WTC11 (cell line): ENCODE data around the gene VPS4A. TPM values are rescaled to one million over a fixed set of nuclear protein-coding genes. Genes with fewer than 3 reads are reported as not detected.

Source experiments
- ATAC-seq: fragments of 200-7000 bp; cut with Tn5 transposase; 2 replicates; pipeline ENCODE4 v1.10.0; 2021; ENCODE audit warnings: mild to moderate bottlenecking, moderate library complexity
- CTCF ChIA-PET: fragments of 300-600 bp; sonication (Branson Sonifier 250); formaldehyde crosslinking; loops from one replicate; lab custom pipeline; 2021; ENCODE audit warnings: antibody characterized with exemption; lab: Charles Lee
- POLR2A ChIA-PET: fragments of 350-600 bp; sonication (Branson Sonifier 250); formaldehyde crosslinking; loops from one replicate; lab custom pipeline; 2021; ENCODE audit warnings: antibody characterized with exemption; lab: Charles Lee
- DNase-seq: peaks from one replicate; pipeline ENCODE4 v3.0.0; 2021; ENCODE audit warnings: low spot score
- H3K27ac Mint-ChIP-seq: 2 replicates; pipeline ENCODE4 v1.8.0; 2021; ENCODE audit warnings: mixed read lengths
- H3K27me3 Mint-ChIP-seq: 2 replicates; pipeline ENCODE4 v1.8.0; 2021; ENCODE audit warnings: low read depth, mild to moderate bottlenecking, moderate library complexity, mixed read lengths
- H3K36me3 Mint-ChIP-seq: 2 replicates; pipeline ENCODE4 v1.8.0; 2021; ENCODE audit warnings: mixed read lengths
- H3K4me1 Mint-ChIP-seq: 2 replicates; pipeline ENCODE4 v1.8.0; 2022; ENCODE audit warnings: mixed read lengths
- H3K4me3 Mint-ChIP-seq: 2 replicates; pipeline ENCODE4 v1.8.0; 2021; ENCODE audit warnings: mild to moderate bottlenecking, moderate library complexity, mixed read lengths
- H3K9me3 Mint-ChIP-seq: 2 replicates; pipeline ENCODE4 v1.8.0; 2021; ENCODE audit warnings: mixed read lengths
- ATF1 ChIP-seq: sonication (generic); formaldehyde crosslinking; IDR thresholded peaks from 2 replicates; pipeline ENCODE4 v1.8.1; 2023; ENCODE audit warnings: mild to moderate bottlenecking, moderate library complexity, missing genetic modification reagents
- CBFB ChIP-seq: sonication (generic); formaldehyde crosslinking; IDR thresholded peaks from 2 replicates; pipeline ENCODE4 v1.8.1; 2022; ENCODE audit warnings: mild to moderate bottlenecking, low read depth, missing genetic modification reagents
- CDX4 ChIP-seq: fragments of 250-450 bp; sonication (Bioruptor Pico); IDR thresholded peaks from 2 replicates; pipeline ENCODE4 v1.9.0; 2021; ENCODE audit warnings: moderate library complexity, mild to moderate bottlenecking, inconsistent platforms, borderline replicate concordance
- ESRRA ChIP-seq: sonication (generic); formaldehyde crosslinking; IDR thresholded peaks from 2 replicates; pipeline ENCODE4 v1.8.1; 2022; ENCODE audit warnings: mild to moderate bottlenecking, missing genetic modification reagents, borderline replicate concordance
- FOXJ3 ChIP-seq: sonication (generic); formaldehyde crosslinking; IDR thresholded peaks from 2 replicates; pipeline ENCODE4 v1.9.0; 2021; ENCODE audit warnings: missing genetic modification reagents, mild to moderate bottlenecking, borderline replicate concordance
- FOXK1 ChIP-seq: sonication (generic); formaldehyde crosslinking; IDR thresholded peaks from 2 replicates; pipeline ENCODE4 v1.8.0; 2022; ENCODE audit warnings: mild to moderate bottlenecking, moderate library complexity, missing genetic modification reagents
- GTF2I ChIP-seq: fragments of 250-450 bp; sonication (Bioruptor Pico); conservative IDR thresholded peaks from 2 replicates; pipeline ENCODE4 v1.4.0; 2021; ENCODE audit warnings: mild to moderate bottlenecking
- HMGXB4 ChIP-seq: sonication (generic); formaldehyde crosslinking; IDR thresholded peaks from 2 replicates; pipeline ENCODE4 v1.8.1; 2023; ENCODE audit warnings: mild to moderate bottlenecking, moderate library complexity, missing genetic modification reagents
- MYBL2 ChIP-seq: sonication (generic); formaldehyde crosslinking; IDR thresholded peaks from 2 replicates; pipeline ENCODE4 v1.8.1; 2023; ENCODE audit warnings: mild to moderate bottlenecking, moderate library complexity, missing genetic modification reagents
- NFATC4 ChIP-seq: fragments of 250-450 bp; sonication (Bioruptor Pico); IDR thresholded peaks from 2 replicates; pipeline ENCODE4 v1.9.0; 2021; ENCODE audit warnings: mild to moderate bottlenecking
- NR3C1 ChIP-seq: sonication (generic); formaldehyde crosslinking; conservative IDR thresholded peaks from 2 replicates; pipeline ENCODE4 v1.8.1; 2023; ENCODE audit warnings: low read depth, mild to moderate bottlenecking, missing genetic modification reagents
- PREB ChIP-seq: sonication (generic); formaldehyde crosslinking; IDR thresholded peaks from 2 replicates; pipeline ENCODE4 v1.8.1; 2022; ENCODE audit warnings: mild to moderate bottlenecking, missing genetic modification reagents, moderate library complexity, borderline replicate concordance
- PRRX2 ChIP-seq: fragments of 250-450 bp; sonication (Bioruptor Pico); IDR thresholded peaks from 2 replicates; pipeline ENCODE4 v1.8.0; 2021; ENCODE audit warnings: mild to moderate bottlenecking
- RORB ChIP-seq: fragments of 250-450 bp; sonication (Bioruptor Pico); IDR thresholded peaks from 2 replicates; pipeline ENCODE4 v1.9.0; 2021; ENCODE audit warnings: mild to moderate bottlenecking
- SMAD4 ChIP-seq: sonication (generic); formaldehyde crosslinking; IDR thresholded peaks from 2 replicates; pipeline ENCODE4 v1.8.0; 2022; ENCODE audit warnings: mild to moderate bottlenecking, missing genetic modification reagents
- SOX15 ChIP-seq: fragments of 250-450 bp; sonication (Bioruptor Pico); IDR thresholded peaks from 2 replicates; pipeline ENCODE4 v1.9.0; 2021; ENCODE audit warnings: mild to moderate bottlenecking
- SP1 ChIP-seq: sonication (generic); formaldehyde crosslinking; conservative IDR thresholded peaks from 2 replicates; pipeline ENCODE4 v1.8.1; 2022; ENCODE audit warnings: missing genetic modification reagents
- TCF7 ChIP-seq: sonication (generic); formaldehyde crosslinking; IDR thresholded peaks from 2 replicates; pipeline ENCODE4 v1.8.0; 2022; ENCODE audit warnings: mild to moderate bottlenecking, low read depth, missing genetic modification reagents, moderate library complexity
- TEAD1 ChIP-seq: sonication (generic); formaldehyde crosslinking; IDR thresholded peaks from 2 replicates; pipeline ENCODE4 v1.8.0; 2022; ENCODE audit warnings: mild to moderate bottlenecking, missing genetic modification reagents
- TP53 ChIP-seq: sonication (generic); formaldehyde crosslinking; IDR thresholded peaks from 2 replicates; pipeline ENCODE4 v1.8.1; 2023; ENCODE audit warnings: mild to moderate bottlenecking, missing genetic modification reagents
- ZNF138 ChIP-seq: sonication (generic); formaldehyde crosslinking; conservative IDR thresholded peaks from 2 replicates; pipeline ENCODE4 v1.8.1; 2022; ENCODE audit warnings: mild to moderate bottlenecking, moderate library complexity, missing genetic modification reagents
- ZNF263 ChIP-seq: sonication (generic); formaldehyde crosslinking; IDR thresholded peaks from 2 replicates; pipeline ENCODE4 v1.8.1; 2022; ENCODE audit warnings: low read depth, mild to moderate bottlenecking, moderate library complexity, missing genetic modification reagents
- ZNF396 ChIP-seq: fragments of 250-450 bp; sonication (Bioruptor Pico); IDR thresholded peaks from 2 replicates; pipeline ENCODE4 v1.8.0; 2021; ENCODE audit warnings: mild to moderate bottlenecking, moderate library complexity, borderline replicate concordance
- total RNA-seq: library from RNA; stranded (reverse); gene quantifications from 3 replicates; pipeline ENCODE4 v1.2.3, GENCODE V29; 2021
- TF ChIP-seq, protein P1 (sequence below): sonication (generic); formaldehyde crosslinking; IDR thresholded peaks from 2 replicates; pipeline ENCODE4 v1.8.1; 2023; ENCODE audit warnings: mild to moderate bottlenecking, missing genetic modification reagents
- TF ChIP-seq, protein P2 (sequence below): sonication (generic); formaldehyde crosslinking; IDR thresholded peaks from 2 replicates; pipeline ENCODE4 v1.8.1; 2023; ENCODE audit warnings: mild to moderate bottlenecking, missing genetic modification reagents, moderate library complexity

Gene VPS4A
- total RNA-seq, 1 experiment from 2014 or later, result 28.3 TPM

GRCh38 chr16:69319381-69319780 lies 8.2 kb downstream of the VPS4A start:
- ATAC-seq (no peak), DNase-seq (no peak)
- Mint-ChIP-seq H3K9me3 (no peaks in the 10 kb centered on the region), H3K27me3 (no peaks in the 10 kb centered on the region), H3K4me3 (no peak overlapping the region), H3K4me1 (no peaks in the 10 kb centered on the region), H3K27ac (peak overlapping the region; percentile 82; the same call in 1 of the 2 replicates), H3K36me3 (peaks cover 64% of the 10 kb centered on the region)
- TF ChIP-seq TCF7 (CRISPR knock-in tag), result no peak
- no peak for TF ChIP-seq ZNF138 (CRISPR knock-in tag)
- no peak for TF ChIP-seq TP53
- no peak for TF ChIP-seq NFATC4
- TF ChIP-seq, protein P1, sequence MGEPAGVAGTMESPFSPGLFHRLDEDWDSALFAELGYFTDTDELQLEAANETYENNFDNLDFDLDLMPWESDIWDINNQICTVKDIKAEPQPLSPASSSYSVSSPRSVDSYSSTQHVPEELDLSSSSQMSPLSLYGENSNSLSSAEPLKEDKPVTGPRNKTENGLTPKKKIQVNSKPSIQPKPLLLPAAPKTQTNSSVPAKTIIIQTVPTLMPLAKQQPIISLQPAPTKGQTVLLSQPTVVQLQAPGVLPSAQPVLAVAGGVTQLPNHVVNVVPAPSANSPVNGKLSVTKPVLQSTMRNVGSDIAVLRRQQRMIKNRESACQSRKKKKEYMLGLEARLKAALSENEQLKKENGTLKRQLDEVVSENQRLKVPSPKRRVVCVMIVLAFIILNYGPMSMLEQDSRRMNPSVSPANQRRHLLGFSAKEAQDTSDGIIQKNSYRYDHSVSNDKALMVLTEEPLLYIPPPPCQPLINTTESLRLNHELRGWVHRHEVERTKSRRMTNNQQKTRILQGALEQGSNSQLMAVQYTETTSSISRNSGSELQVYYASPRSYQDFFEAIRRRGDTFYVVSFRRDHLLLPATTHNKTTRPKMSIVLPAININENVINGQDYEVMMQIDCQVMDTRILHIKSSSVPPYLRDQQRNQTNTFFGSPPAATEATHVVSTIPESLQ (CRISPR knock-in tag), result no peak
- no peak for TF ChIP-seq FOXK1 (CRISPR knock-in tag)
- TF ChIP-seq FOXJ3, result no peak
- no peak for TF ChIP-seq CDX4
- no peak for TF ChIP-seq ZNF263 (CRISPR knock-in tag)
- no peak for TF ChIP-seq ESRRA (CRISPR knock-in tag)
- TF ChIP-seq NR3C1 (CRISPR knock-in tag), result no peak
- TF ChIP-seq CBFB (CRISPR knock-in tag), result no peak
- no peak for TF ChIP-seq SP1
- no peak for TF ChIP-seq ZNF396
- no peak for TF ChIP-seq SMAD4 (CRISPR knock-in tag)
- TF ChIP-seq, protein P2, sequence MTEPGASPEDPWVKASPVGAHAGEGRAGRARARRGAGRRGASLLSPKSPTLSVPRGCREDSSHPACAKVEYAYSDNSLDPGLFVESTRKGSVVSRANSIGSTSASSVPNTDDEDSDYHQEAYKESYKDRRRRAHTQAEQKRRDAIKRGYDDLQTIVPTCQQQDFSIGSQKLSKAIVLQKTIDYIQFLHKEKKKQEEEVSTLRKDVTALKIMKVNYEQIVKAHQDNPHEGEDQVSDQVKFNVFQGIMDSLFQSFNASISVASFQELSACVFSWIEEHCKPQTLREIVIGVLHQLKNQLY (CRISPR knock-in tag), result no peak
- no peak for TF ChIP-seq GTF2I (CRISPR knock-in tag)
- CTCF ChIA-PET, result no interaction called here
- POLR2A ChIA-PET, result no interaction called here

- Mint-ChIP-seq H3K27me3 (no peaks in the 10 kb centered on the region), H3K4me3 (no peak overlapping the region), H3K36me3 (peaks cover 70% of the 10 kb centered on the region), H3K27ac (peak overlapping the region; percentile 82; the same call in 1 of the 2 replicates), H3K9me3 (no peaks in the 10 kb centered on the region), H3K4me1 (no peaks in the 10 kb centered on the region)
- ATAC-seq, result no peak
- ChIA-PET POLR2A (no interaction called here), CTCF (no interaction called here)
- DNase-seq, result no peak
- TF ChIP-seq TEAD1 (no peak), CBFB (CRISPR knock-in tag) (no peak), SOX15 (CRISPR knock-in tag) (no peak), MYBL2 (CRISPR knock-in tag) (no peak), HMGXB4 (no peak), TCF7 (CRISPR knock-in tag) (no peak), PRRX2 (CRISPR knock-in tag) (no peak), RORB (CRISPR knock-in tag) (no peak), ATF1 (CRISPR knock-in tag) (no peak), PREB (CRISPR knock-in tag) (no peak)
- TF ChIP-seq, protein P2 (CRISPR knock-in tag), result no peak
- TF ChIP-seq, protein P1 (CRISPR knock-in tag), result no peak
Measured at GRCh38 chr16:69319826-69320739, 8.9 kb downstream of the VPS4A start.
